Measurements from ENCODE around the gene P2RX3.

- no peak for TF ChIP-seq CTCF (IDR thresholded peaks at IDR 0.05; ENCODE audit: borderline replicate concordance, extremely low read depth, low read length, poor library complexity, severe bottlenecking)
- TF ChIP-seq EZH2 (IDR thresholded peaks at IDR 0.05; ENCODE audit: borderline replicate concordance, low read depth, low read length, severe bottlenecking) = no peak
These were observed 19.7 kb downstream of the P2RX3 start for GRCh38 chr11:57357856-57358255.
